Progenitor cell of endocrine pancreas (in vitro differentiated cells): ENCODE measurements around the gene SMPD4. TPM values are rescaled to one million over a fixed set of nuclear protein-coding genes. Genes with fewer than 3 reads are reported as not detected.
A peak's percentile ranks its signal among the peaks of the same experiment; 100 is the strongest.
"Not testable (repeated sequence)": the region's sequence is repeated elsewhere in the genome, so short reads cannot be mapped to it uniquely, and the experiment has no call there.

Source experiments
- DNase-seq: peaks from one replicate; pipeline ENCODE4 v3.0.0; 2021; ENCODE audit warnings: low spot score; ENCODE audit not compliant: unreplicated experiment
- H3K27ac Mint-ChIP-seq: 2 replicates; pipeline ENCODE4 v1.8.0; 2021; ENCODE audit warnings: mild to moderate bottlenecking, moderate library complexity, mixed read lengths
- H3K27me3 Mint-ChIP-seq: 2 replicates; pipeline ENCODE4 v1.8.0; 2021; ENCODE audit warnings: mixed read lengths
- H3K36me3 Mint-ChIP-seq: 2 replicates; pipeline ENCODE4 v1.8.0; 2022; ENCODE audit warnings: mixed read lengths; ENCODE audit not compliant: insufficient read depth
- H3K4me1 Mint-ChIP-seq: 2 replicates; pipeline ENCODE4 v1.8.0; 2021; ENCODE audit warnings: low read depth, mixed read lengths
- H3K4me3 Mint-ChIP-seq: 2 replicates; pipeline ENCODE4 v1.8.0; 2021; ENCODE audit warnings: low read depth, mild to moderate bottlenecking, moderate library complexity, mixed read lengths
- H3K9me3 Mint-ChIP-seq: 2 replicates; pipeline ENCODE4 v1.8.0; 2021; ENCODE audit warnings: low read depth, mixed read lengths
- total RNA-seq: library from RNA; stranded (reverse); gene quantifications from 2 replicates; pipeline ENCODE4 v1.2.1, GENCODE V29; 2021
- TF ChIP-seq, protein P1 (sequence below): fragments of 200-600 bp; sonication (generic); IDR thresholded peaks from one replicate; pipeline ENCODE4 v1.5.0; 2021; ENCODE audit warnings: antibody characterized with exemption, mild to moderate bottlenecking; ENCODE audit not compliant: unreplicated experiment

SMPD4 gene
- total RNA-seq, 1 donor from 2014 or later: 93.8 TPM

DNA sequence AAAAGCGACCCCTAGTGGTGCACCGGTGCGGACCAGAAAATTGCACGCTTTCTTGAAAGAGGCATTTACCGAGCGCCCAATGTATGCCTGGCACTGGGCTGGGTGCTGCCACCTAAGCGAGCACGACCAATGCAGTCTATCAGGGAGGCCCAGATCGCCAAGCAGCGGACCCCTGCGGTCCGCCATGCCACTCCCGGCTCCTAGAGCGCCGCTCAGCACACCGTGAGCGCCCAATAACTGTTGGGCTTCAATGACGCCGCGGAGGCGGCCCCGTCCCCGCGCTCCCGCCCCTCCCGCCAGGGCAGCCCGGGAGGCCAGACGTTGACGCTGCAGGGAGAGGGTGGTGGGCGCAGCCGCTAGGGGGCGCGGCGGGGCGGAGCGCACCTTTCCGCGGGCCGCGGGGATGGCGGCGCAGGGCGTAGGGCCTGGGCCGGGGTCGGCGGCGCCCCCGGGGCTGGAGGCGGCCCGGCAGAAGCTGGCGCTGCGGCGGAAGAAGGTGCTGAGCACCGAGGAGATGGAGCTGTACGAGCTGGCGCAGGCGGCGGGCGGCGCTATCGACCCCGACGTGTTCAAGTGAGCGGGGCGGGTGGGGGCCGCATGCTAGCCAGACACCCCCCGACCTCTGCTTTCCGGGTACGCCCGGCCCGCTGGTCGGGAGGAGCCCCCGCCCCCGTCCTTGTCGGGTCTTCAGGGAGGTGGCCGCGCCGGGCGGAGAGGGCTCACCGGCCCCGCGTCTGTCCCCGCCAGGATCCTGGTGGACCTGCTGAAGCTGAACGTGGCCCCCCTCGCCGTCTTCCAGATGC, 679 bp upstream of the SMPD4 start, which contains the start of gene MZT2B:
Gene MZT2B (plus strand): TSS at position 383 of the 803 bp plus-strand sequence. CDS start 21 bp downstream, at position 404.
- TF ChIP-seq, protein P1, sequence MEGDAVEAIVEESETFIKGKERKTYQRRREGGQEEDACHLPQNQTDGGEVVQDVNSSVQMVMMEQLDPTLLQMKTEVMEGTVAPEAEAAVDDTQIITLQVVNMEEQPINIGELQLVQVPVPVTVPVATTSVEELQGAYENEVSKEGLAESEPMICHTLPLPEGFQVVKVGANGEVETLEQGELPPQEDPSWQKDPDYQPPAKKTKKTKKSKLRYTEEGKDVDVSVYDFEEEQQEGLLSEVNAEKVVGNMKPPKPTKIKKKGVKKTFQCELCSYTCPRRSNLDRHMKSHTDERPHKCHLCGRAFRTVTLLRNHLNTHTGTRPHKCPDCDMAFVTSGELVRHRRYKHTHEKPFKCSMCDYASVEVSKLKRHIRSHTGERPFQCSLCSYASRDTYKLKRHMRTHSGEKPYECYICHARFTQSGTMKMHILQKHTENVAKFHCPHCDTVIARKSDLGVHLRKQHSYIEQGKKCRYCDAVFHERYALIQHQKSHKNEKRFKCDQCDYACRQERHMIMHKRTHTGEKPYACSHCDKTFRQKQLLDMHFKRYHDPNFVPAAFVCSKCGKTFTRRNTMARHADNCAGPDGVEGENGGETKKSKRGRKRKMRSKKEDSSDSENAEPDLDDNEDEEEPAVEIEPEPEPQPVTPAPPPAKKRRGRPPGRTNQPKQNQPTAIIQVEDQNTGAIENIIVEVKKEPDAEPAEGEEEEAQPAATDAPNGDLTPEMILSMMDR: peak; percentile 80
- peak; percentile 87 for DNase-seq
- peak within 1 kb of the TSS; percentile 96 for H3K27ac Mint-ChIP-seq
- peaks cover 16% of the 10 kb centered on the region for H3K4me1 Mint-ChIP-seq
- not testable (repeated sequence) for H3K27me3 Mint-ChIP-seq, H3K9me3 Mint-ChIP-seq, H3K36me3 Mint-ChIP-seq
- peak within 1 kb of the TSS; percentile 94 for H3K4me3 Mint-ChIP-seq

DNA sequence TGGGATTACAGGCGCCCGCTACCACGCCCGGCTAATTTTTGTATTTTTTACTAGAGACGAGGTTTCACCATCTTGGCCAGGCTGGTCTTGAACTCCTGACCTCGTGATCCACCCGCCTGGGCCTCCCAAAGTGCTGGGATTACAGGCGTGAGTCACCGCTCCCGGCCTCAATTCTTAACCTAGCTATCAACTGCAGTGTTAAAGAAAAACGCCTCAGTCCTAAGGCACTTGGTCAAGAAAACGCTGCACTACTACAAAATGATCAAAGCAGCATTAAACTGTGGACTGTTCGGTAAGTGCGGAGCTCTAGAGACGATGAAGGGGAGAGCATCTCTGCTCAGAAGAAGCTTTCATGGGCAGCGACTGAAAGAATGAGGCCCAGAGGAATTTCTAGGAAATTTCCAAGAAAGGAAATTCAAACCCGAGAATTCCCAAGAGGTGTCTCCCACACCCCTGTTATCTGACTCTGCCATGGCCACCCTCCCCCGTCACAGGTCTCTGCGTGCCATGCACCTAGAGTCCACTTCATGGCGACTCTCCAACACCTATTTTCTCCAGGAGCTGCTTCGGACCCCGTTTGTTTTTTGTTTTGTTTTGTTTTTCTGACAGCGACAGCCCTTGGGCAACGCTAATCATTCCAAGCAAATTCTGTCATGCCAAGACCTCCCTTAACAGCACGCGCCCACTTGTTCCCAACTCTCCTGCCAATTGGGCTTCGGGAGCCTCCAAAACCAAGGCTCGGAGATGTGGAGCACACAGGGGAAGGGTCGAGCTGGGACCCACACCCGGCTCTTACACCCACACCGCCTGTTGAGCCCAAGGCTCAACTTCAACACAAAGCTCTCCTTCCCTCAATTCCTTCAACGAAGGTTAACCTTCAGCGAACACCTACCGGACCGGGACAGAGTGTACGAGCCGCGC, 738 bp downstream of the SMPD4 start:
- not testable (repeated sequence) for H3K27me3 Mint-ChIP-seq, H3K9me3 Mint-ChIP-seq, DNase-seq, H3K36me3 Mint-ChIP-seq
- Mint-ChIP-seq H3K4me1 (peaks cover 16% of the 10 kb centered on the region), H3K27ac (peak overlapping the region; percentile 96), H3K4me3 (peak overlapping the region; percentile 94)

DNA sequence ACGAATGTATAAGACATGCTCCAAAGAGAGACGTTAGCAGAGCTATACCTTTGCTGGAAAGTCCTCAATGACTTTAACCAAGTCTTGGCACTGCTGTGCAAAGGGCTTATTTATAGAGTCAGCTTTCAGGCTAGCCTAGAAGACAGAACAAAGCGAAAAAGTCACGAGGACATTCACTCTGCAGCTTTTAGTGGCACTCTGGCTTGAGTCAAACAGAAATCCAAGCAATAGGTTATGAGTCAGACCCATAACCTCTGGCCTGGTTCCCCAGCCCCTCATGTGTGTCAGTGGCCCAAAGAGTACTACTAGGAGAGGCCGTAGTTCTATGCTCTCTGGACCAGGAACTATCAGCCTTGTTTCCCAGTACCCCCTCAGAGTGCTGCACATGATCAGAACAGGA, 6.5 kb downstream of the SMPD4 start:
- not testable (repeated sequence) for H3K27me3 Mint-ChIP-seq, H3K36me3 Mint-ChIP-seq, H3K4me1 Mint-ChIP-seq, H3K4me3 Mint-ChIP-seq, H3K9me3 Mint-ChIP-seq, H3K27ac Mint-ChIP-seq, DNase-seq

DNA sequence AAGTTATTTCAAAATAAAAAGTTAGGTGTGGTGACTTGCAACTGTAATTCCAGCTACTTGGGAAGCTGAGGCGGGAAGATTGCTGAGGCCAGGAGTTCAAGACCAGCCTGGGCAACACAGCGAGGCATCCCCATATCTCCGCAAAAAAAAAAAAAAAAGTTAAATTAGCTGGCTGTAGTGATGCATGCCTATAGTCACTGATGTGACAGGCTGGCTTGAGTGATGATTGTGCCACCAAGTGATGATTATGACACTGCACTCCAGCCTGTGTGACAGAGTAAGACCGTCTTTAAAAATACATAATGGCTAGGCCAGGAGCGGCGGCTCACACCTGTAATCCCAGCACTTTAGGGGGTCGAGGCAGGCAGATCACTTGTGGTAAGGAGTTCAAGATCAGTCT, 11.5 kb downstream of the SMPD4 start:
- TF ChIP-seq, protein P1: no peak
- Mint-ChIP-seq H3K27me3 (no peaks in the 10 kb centered on the region), H3K9me3 (no peaks in the 10 kb centered on the region), H3K36me3 (peaks cover 20% of the 10 kb centered on the region), H3K27ac (no peak overlapping the region), H3K4me1 (no peaks in the 10 kb centered on the region), H3K4me3 (no peak overlapping the region)
- DNase-seq: no peak

DNA sequence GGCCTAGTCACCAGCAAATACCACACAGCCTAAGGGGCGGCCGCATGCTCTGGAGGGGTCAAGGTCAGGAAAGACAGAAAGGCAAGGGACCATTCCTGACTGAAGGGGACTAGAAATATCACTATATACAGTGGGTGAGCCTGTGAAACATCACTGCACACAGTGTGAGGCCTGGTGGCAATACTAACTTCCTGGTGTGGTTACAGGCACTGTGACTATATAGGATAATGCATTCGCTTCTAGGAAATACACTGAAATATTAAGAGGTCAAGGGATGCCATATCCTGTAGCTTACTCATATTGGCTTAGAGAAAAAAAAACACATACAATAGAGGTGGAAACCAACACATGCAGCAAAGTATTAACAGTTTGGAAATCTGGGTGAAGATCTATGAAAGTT, 12.2 kb downstream of the SMPD4 start:
- H3K9me3 Mint-ChIP-seq, H3K4me3 Mint-ChIP-seq, H3K27me3 Mint-ChIP-seq, H3K27ac Mint-ChIP-seq, DNase-seq, H3K4me1 Mint-ChIP-seq: not testable (repeated sequence)
- H3K36me3 Mint-ChIP-seq: peaks cover 23% of the 10 kb centered on the region

DNA sequence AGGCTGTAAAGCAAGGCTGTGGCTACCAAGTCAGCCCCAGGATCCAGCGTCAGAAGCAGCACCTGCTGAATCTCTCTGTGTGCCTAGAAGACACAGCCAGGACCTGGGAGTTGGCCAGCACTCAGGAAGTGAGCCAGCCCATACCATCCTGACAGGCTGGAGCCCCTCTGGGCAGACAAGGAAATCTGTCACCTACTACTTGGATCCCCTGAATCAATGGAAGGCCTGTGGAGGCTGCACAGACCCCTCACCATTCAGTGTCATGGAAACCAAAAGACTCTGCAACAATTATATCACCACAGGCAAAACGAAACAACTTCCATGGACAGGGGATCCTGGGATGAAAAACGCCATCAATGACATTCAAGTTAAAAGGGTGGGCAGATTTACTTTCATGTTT, 14.8 kb downstream of the SMPD4 start:
- peaks cover 21% of the 10 kb centered on the region for H3K36me3 Mint-ChIP-seq
- not testable (repeated sequence) for DNase-seq

DNA sequence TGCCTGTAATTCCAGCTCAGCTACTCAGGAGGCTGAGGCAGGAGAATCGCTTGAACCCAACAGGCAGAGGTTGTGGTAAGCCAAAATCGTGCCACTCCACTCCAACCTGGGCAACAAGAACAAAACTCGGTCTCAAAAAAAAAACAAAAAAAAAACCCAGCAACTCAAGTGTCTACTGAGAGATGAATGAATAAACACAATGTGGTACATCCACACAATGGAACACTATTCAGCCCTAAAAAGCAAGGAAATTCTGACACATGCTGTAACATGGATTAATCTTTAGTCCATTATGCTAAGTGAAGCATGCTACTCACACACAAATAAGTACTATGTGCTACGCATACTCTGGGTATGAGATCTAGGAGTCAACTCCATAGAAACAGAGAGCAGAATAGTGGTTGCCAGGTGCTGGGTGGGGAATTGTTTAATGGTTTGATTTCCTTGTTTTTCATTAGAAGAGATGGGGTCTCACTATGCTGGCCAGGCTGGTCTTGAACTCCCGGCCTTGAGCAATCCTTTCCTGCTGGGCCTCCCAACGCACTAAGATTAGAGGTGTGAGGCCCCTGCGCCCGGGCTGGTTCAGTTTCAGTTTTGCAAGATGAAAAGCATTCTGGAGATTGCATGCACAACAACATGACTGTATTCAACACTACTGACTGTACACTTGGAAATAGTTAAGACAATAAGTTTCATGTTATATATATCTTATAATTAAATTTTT, 15.9 kb downstream of the SMPD4 start:
- DNase-seq: no peak
- Mint-ChIP-seq H3K4me3 (no peak overlapping the region), H3K4me1 (no peaks in the 10 kb centered on the region), H3K36me3 (peaks cover 19% of the 10 kb centered on the region), H3K27ac (no peak overlapping the region), H3K9me3 (no peaks in the 10 kb centered on the region), H3K27me3 (no peaks in the 10 kb centered on the region)
- TF ChIP-seq, protein P1: no peak

More for the DNA sequence above, 14.8 kb downstream of the SMPD4 start:
- H3K4me3 Mint-ChIP-seq, H3K4me1 Mint-ChIP-seq, H3K9me3 Mint-ChIP-seq, H3K27ac Mint-ChIP-seq, H3K27me3 Mint-ChIP-seq: not testable (repeated sequence)
